Lung (tissue), 12 donors: ENCODE results near the gene HMGXB3. TPM values are rescaled to one million over a fixed set of nuclear protein-coding genes. Genes with fewer than 3 reads are reported as not detected.
A peak's percentile ranks its signal among the peaks of the same experiment; 100 is the strongest.

Experiments
- ATAC-seq: fragments of 200-7000 bp; cut with Tn5 transposase; one replicate; pipeline ENCODE4 v1.9.1; 2020; ENCODE audit warnings: moderate number of reproducible peaks; ENCODE audit not compliant: insufficient read depth, low FRiP score
- DNase-seq, 3 donors: peaks; one replicate each; pipeline ENCODE4 v3.0.0-alpha.2; 2013 to 2017
- H3K27ac ChIP-seq, 2 donors: one replicate each; pipeline ENCODE4 v1.5.1; 2013; ENCODE audit warnings: mild to moderate bottlenecking in 2 of 2, moderate library complexity in 2 of 2, control low read depth in 1 of 2, inconsistent platforms in 1 of 2, low read depth in 1 of 2, low read length in 1 of 2
- H3K27me3 ChIP-seq, 3 donors: one replicate each; pipeline ENCODE4 v1.5.1; 2013; ENCODE audit warnings: low read length in 2 of 3; ENCODE audit not compliant: control insufficient read depth in 3 of 3, insufficient read depth in 3 of 3
- H3K36me3 ChIP-seq, 4 donors: one replicate each; pipeline ENCODE4 v1.5.1; 2013; ENCODE audit warnings: low read length in 4 of 4, mild to moderate bottlenecking in 1 of 4, moderate library complexity in 1 of 4; ENCODE audit not compliant: control insufficient read depth in 4 of 4, insufficient read depth in 4 of 4
- H3K4me1 ChIP-seq, 5 donors: one replicate each; pipeline ENCODE4 v1.5.1; 2013; ENCODE audit warnings: low read length in 5 of 5, mild to moderate bottlenecking in 2 of 5, moderate library complexity in 1 of 5; ENCODE audit not compliant: control insufficient read depth in 5 of 5, insufficient read depth in 5 of 5
- H3K4me3 ChIP-seq: one replicate; pipeline ENCODE4 v1.5.1; 2013; ENCODE audit warnings: mild to moderate bottlenecking, control low read depth, moderate library complexity
- H3K9ac ChIP-seq, 2 donors: one replicate each; pipeline ENCODE4 v1.5.1; 2013; ENCODE audit warnings: low read length in 2 of 2, control low read depth in 1 of 2; ENCODE audit not compliant: insufficient read depth in 1 of 2
- H3K9me3 ChIP-seq, 4 donors: one replicate each; pipeline ENCODE4 v1.5.1; 2013; ENCODE audit warnings: low read length in 3 of 4, mild to moderate bottlenecking in 1 of 4, moderate library complexity in 1 of 4; ENCODE audit not compliant: control insufficient read depth in 4 of 4, insufficient read depth in 3 of 4
- WGBS, 2 donors: extraction: QIAGEN DNeasy Blood & Tissue Kit; methylation state at CpG; one replicate each; pipeline ENCODE4 v1.1.7; 2013; 5-methylcytosine and 5-hydroxymethylcytosine counted together
- polyA plus RNA-seq, 2 donors: library from polyadenylated mRNA; stranded (reverse); fragments of 200-250 nt; gene quantifications; one replicate each; pipeline ENCODE4 v1.2.1, GENCODE V29; 2013
- total RNA-seq, 2 donors: library from RNA; depleted of rRNA in 1 of 2; stranded (reverse); fragments of >200 nt in 1 of 2; gene quantifications; one replicate each; pipeline ENCODE4 v1.2.1, GENCODE V29; 2014 to 2021
- TF ChIP-seq, protein P1 (sequence below): IDR thresholded peaks from 2 replicates; pipeline ENCODE4 v1.5.1; 2012; ENCODE audit warnings: mild to moderate bottlenecking; ENCODE audit errors: control extremely low read depth, extremely low read depth
- donor health status: control.
- donor health status: control.
- donor health status: Bipolar disorder and iron deficiency.
- donor health status: healthy.
- donor health status: DM: yes; HTN: yes; CAD: no.

The HMGXB3 gene
- total and polyA plus RNA-seq, 4 donors, result 22.3 to 42.3 (median 30.8) TPM

DNA sequence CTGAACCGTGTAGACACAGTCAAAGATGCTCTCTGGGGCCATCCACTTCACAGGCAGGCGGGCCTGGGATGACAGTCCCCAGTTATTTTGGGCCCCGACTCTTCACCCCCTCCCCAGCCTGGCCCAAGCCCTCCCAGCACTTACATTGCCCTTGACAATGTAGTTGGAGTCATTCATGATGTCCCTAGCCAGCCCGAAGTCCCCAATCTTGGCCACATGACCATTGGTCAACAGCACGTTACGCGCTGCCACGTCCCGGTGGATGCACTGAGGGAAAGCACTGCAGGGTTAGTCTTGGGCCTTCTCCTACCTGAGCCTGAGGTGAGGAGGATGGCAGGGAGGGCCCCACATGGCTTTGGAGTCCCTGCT is 55.5 kb downstream of the HMGXB3 start:
- Histone ChIP-seq H3K27me3 (no peaks in the 10 kb centered on the region), H3K36me3 (peaks cover 10 to 46% (median 25%) of the 10 kb centered on the region in 4 donors)
- WGBS, 2 donors, result 95 to 98% methylated on average over 9 of the region's 9 CpGs

DNA sequence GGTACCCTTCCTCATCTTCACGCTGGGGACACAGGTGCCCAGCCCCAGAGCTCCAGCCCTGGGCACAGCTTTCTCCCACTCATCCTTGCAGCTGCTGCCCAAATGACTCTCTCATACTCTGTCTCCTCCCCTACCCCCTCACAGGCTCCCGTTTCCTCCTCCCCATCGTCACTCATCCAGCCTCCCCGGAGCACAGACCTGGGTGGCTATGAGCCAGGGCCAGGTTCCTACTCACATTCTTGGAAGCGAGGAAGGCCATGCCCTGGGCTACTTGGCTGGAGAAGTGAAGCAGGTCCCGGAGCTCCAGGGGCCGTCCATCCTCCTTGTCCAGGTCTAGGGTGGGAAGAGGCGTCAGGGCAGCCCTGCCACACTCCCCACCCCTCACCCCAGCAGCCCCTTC is 56.5 kb downstream of the HMGXB3 start:
- WGBS, 2 donors, result 72 to 84% methylated on average over 8 of the region's 8 CpGs

More for the DNA sequence above, 55.5 kb downstream of the HMGXB3 start:
- Histone ChIP-seq H3K4me1 (no peaks in the 10 kb centered on the region), H3K4me3 (no peak overlapping the region), H3K9me3 (peaks cover 0 to 2% (median 0%) of the 10 kb centered on the region in 4 donors), H3K27ac (no peak overlapping the region), H3K9ac (no peak overlapping the region)
- TF ChIP-seq, protein P1, sequence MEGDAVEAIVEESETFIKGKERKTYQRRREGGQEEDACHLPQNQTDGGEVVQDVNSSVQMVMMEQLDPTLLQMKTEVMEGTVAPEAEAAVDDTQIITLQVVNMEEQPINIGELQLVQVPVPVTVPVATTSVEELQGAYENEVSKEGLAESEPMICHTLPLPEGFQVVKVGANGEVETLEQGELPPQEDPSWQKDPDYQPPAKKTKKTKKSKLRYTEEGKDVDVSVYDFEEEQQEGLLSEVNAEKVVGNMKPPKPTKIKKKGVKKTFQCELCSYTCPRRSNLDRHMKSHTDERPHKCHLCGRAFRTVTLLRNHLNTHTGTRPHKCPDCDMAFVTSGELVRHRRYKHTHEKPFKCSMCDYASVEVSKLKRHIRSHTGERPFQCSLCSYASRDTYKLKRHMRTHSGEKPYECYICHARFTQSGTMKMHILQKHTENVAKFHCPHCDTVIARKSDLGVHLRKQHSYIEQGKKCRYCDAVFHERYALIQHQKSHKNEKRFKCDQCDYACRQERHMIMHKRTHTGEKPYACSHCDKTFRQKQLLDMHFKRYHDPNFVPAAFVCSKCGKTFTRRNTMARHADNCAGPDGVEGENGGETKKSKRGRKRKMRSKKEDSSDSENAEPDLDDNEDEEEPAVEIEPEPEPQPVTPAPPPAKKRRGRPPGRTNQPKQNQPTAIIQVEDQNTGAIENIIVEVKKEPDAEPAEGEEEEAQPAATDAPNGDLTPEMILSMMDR, result no peak
- DNase-seq (no peak), ATAC-seq (no peak)

DNA sequence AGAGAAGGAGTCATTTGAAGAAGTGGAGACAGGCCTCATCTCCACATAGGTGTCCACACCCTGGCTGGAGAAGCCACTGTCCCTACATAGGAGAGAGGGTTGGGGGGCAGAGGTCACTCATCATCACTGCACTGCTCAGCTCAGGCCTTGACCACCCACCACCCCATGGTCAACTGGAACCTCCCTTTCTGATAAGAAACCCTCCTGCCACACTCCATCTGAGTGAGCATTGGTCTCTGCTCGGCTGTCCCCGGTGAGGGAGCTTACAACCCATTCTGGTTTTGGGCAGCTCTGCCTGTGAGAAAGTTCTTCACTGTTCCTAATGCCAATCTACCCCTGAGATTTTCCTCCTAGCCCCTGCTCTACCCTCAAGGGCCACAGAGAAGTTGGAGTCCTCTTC is 57.0 kb downstream of the HMGXB3 start:
- H3K27ac ChIP-seq, result peak overlapping the region in 1 of 2 donors; percentile 13
- peaks cover 0 to 33% (median 14%) of the 10 kb centered on the region in 4 donors for H3K36me3 ChIP-seq
- no peak for ATAC-seq
- H3K4me3 ChIP-seq, result no peak overlapping the region
- no peak for DNase-seq
- no peaks in the 10 kb centered on the region for H3K4me1 ChIP-seq
- peaks cover 0 to 2% (median 0%) of the 10 kb centered on the region in 4 donors for H3K9me3 ChIP-seq
- WGBS, 2 donors, result 90 to 94% methylated on average over 2 of the region's 2 CpGs
- TF ChIP-seq, protein P1, result no peak
- no peaks in the 10 kb centered on the region for H3K27me3 ChIP-seq
- no peak overlapping the region for H3K9ac ChIP-seq

More for the DNA sequence above, 56.5 kb downstream of the HMGXB3 start:
- peaks cover 4 to 37% (median 16%) of the 10 kb centered on the region in 4 donors for H3K36me3 ChIP-seq
- no peak overlapping the region for H3K9ac ChIP-seq
- no peak overlapping the region for H3K27ac ChIP-seq
- H3K27me3 ChIP-seq, result no peaks in the 10 kb centered on the region
- DNase-seq (no peak), ATAC-seq (no peak)
- no peak overlapping the region for H3K4me3 ChIP-seq
- H3K9me3 ChIP-seq, result peaks cover 0 to 2% (median 0%) of the 10 kb centered on the region in 4 donors
- TF ChIP-seq, protein P1, result no peak
- no peaks in the 10 kb centered on the region for H3K4me1 ChIP-seq

DNA sequence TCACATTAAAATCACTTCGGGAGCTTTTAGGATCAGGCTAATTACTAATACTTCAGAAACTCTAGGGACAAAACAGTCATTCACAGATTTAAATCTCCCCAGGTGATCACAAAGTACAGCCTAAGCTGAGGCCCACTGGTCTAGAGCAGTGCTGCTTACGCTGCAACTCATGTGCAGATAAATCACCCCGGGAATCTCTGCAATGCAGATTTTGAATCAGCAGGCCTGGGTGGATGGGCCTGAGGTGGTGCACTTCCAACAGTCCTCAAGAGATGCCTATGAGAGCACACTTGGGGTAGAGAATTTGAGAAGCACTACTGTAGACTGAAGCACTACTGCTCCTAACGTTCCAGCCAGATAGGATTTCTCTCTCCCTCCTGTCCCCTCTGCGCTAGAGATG is 57.5 kb downstream of the HMGXB3 start:
- no peak overlapping the region for H3K4me3 ChIP-seq
- peaks cover 0 to 2% (median 0%) of the 10 kb centered on the region in 4 donors for H3K9me3 ChIP-seq
- H3K36me3 ChIP-seq, result peaks cover 0 to 28% (median 10%) of the 10 kb centered on the region in 4 donors
- no peaks in the 10 kb centered on the region for H3K27me3 ChIP-seq
- no peak overlapping the region for H3K9ac ChIP-seq
- no peaks in the 10 kb centered on the region for H3K4me1 ChIP-seq
- H3K27ac ChIP-seq, result no peak overlapping the region
- DNase-seq (no peak), ATAC-seq (no peak)
- WGBS, 2 donors, result 73 to 89% methylated on average over 5 of the region's 5 CpGs
- TF ChIP-seq, protein P1, result no peak
